HCT116 (cell line): Measurements from ENCODE around the gene PCNT. TPM values are rescaled to one million over a fixed set of nuclear protein-coding genes. Genes with fewer than 3 reads are reported as not detected.

Source experiments
- ATAC-seq: fragments of 200-7000 bp; cut with Tn5 transposase; 2 replicates; pipeline ENCODE4 v1.9.1; 2020; ENCODE audit warnings: mild to moderate bottlenecking, moderate library complexity
- BruUV-seq: library from RNA; stranded (reverse); fragments of 400-500 nt; replicated peaks from 2 replicates; lab custom pipeline; 2021; lab: Mats Ljungman, UMichigan
- CTCF ChIA-PET: fragments of 300-600 bp; sonication (Branson Sonifier 250); formaldehyde crosslinking; loops from one replicate; lab custom pipeline; 2021; ENCODE audit warnings: antibody characterized with exemption; lab: Charles Lee
- POLR2A ChIA-PET: fragments of 300-600, 350-600 bp; sonication (Branson Sonifier 250); formaldehyde crosslinking; loops from one replicate; lab custom pipeline; 2021; ENCODE audit warnings: antibody characterized with exemption; lab: Charles Lee
- RAD21 ChIA-PET, 2 experiments: fragments of 300-600 bp; sonication (Branson Sonifier 250); formaldehyde crosslinking; loops; one replicate each; lab custom pipeline; 2023; ENCODE audit warnings: low total read pairs in 2 of 2; ENCODE audit not compliant: uncharacterized antibody in 2 of 2, unreplicated experiment in 2 of 2, low non-redundant PET in 1 of 2; lab: Charles Lee
- DNase-seq: peaks from one replicate; pipeline ENCODE4 v3.0.0-alpha.2; 2010; ENCODE audit warnings: low read depth, low spot score
- H2AFZ ChIP-seq: fragments of 200-600 bp; shearing (Covaris generic), sonication (generic); 2 replicates; pipeline ENCODE4 v1.6.1; 2017; ENCODE audit warnings: low read depth, mixed run types, mixed read lengths, antibody characterized with exemption, low read length; ENCODE audit not compliant: poor library complexity, severe bottlenecking
- H3K27ac ChIP-seq: 2 replicates; pipeline ENCODE4 v1.5.1; 2012; ENCODE audit warnings: low read depth, low read length
- H3K27me3 ChIP-seq: fragments of 200-600 bp; sonication (generic); 2 replicates; pipeline ENCODE4 v1.6.1; 2016; ENCODE audit warnings: mixed run types, low read length, mixed read lengths; ENCODE audit not compliant: insufficient read depth
- H3K36me3 ChIP-seq, 2 experiments: fragments of 200-500 bp in 1 of 2; fragments of 200-600 bp in 1 of 2; sonication (Bioruptor generic) in 1 of 2; sonication (generic) in 1 of 2; 2 replicates each; pipeline versions ENCODE4 v1.5.1 to v1.6.1; 2014 to 2016; ENCODE audit warnings: low read length in 2 of 2, inconsistent platforms in 1 of 2, mixed read lengths in 1 of 2, mixed run types in 1 of 2; ENCODE audit not compliant: insufficient read depth in 2 of 2, control insufficient read depth in 1 of 2
- H3K4me1 ChIP-seq, 2 experiments: fragments of 200-600 bp in 1 of 2; sonication (generic) in 1 of 2; 2 replicates each; pipeline versions ENCODE4 v1.5.1 to v1.6.1; 2012 to 2017; ENCODE audit warnings: low read length in 2 of 2, inconsistent platforms in 1 of 2, mild to moderate bottlenecking in 1 of 2, mixed read lengths in 1 of 2, mixed run types in 1 of 2, moderate library complexity in 1 of 2; ENCODE audit not compliant: insufficient read depth in 2 of 2, control insufficient read depth in 1 of 2
- H3K4me2 ChIP-seq: fragments of 200-600 bp; sonication (generic); 2 replicates; pipeline ENCODE4 v1.6.1; 2017; ENCODE audit warnings: mixed run types, low read length, mixed read lengths
- H3K4me3 ChIP-seq, 2 experiments: fragments of 200-600 bp in 1 of 2; sonication (generic) in 1 of 2; replicated peaks in 1 of 2; 2 replicates each; pipeline ENCODE4 v1.5.1; 2011 to 2016; ENCODE audit warnings: low read length in 2 of 2, control low read depth in 1 of 2, low read depth in 1 of 2, mild to moderate bottlenecking in 1 of 2, mixed read lengths in 1 of 2, mixed run types in 1 of 2
- H3K79me2 ChIP-seq: fragments of 200-600 bp; sonication (generic); 2 replicates; pipeline ENCODE4 v1.6.1; 2017; ENCODE audit warnings: mild to moderate bottlenecking, mixed run types, low read length, moderate library complexity, mixed read lengths; ENCODE audit not compliant: insufficient read depth
- H3K9ac ChIP-seq: fragments of 200-600 bp; sonication (generic); 2 replicates; pipeline ENCODE4 v1.6.1; 2016; ENCODE audit warnings: low read length, mixed read lengths
- H3K9me2 ChIP-seq: fragments of 200-600 bp; sonication (generic), shearing (Covaris generic); 2 replicates; pipeline ENCODE4 v1.6.1; 2017; ENCODE audit warnings: mixed run types, mild to moderate bottlenecking, moderate library complexity; ENCODE audit not compliant: insufficient read depth
- H3K9me3 ChIP-seq, 2 experiments: fragments of 200-500 bp in 1 of 2; fragments of 200-600 bp in 1 of 2; sonication (Bioruptor generic) in 1 of 2; sonication (generic) in 1 of 2; 2 replicates each; pipeline ENCODE4 v1.6.1; 2014 to 2017; ENCODE audit warnings: low read length in 2 of 2, mixed read lengths in 2 of 2, inconsistent platforms in 1 of 2, low read depth in 1 of 2, mild to moderate bottlenecking in 1 of 2, mixed run types in 1 of 2, moderate library complexity in 1 of 2; ENCODE audit not compliant: control insufficient read depth in 1 of 2, insufficient read depth in 1 of 2
- H4K20me1 ChIP-seq: fragments of 200-600 bp; sonication (generic), shearing (Covaris generic); 2 replicates; pipeline ENCODE4 v1.6.1; 2017; ENCODE audit warnings: mixed run types, mild to moderate bottlenecking, moderate library complexity; ENCODE audit not compliant: insufficient read depth
- CBX3 ChIP-seq: IDR thresholded peaks from 2 replicates; pipeline ENCODE4 v1.6.1; 2012; ENCODE audit warnings: low read depth
- CEBPB ChIP-seq: IDR thresholded peaks from 2 replicates; pipeline ENCODE4 v1.6.1; 2012; ENCODE audit warnings: low read depth
- EGR1 ChIP-seq: IDR thresholded peaks from 2 replicates; pipeline ENCODE4 v1.6.1; 2012; ENCODE audit warnings: low read depth
- ELF1 ChIP-seq: IDR thresholded peaks from 2 replicates; pipeline ENCODE4 v1.6.1; 2012; ENCODE audit warnings: low read depth, borderline replicate concordance
- EZH2 ChIP-seq: fragments of 200-600 bp; sonication (generic); IDR thresholded peaks from 2 replicates; pipeline ENCODE4 v1.6.1; 2017; ENCODE audit warnings: antibody characterized with exemption, mixed run types
- EZH2phosphoT487 ChIP-seq: fragments of 200-600 bp; IDR thresholded peaks from 2 replicates; pipeline ENCODE4 v1.6.1; 2018; ENCODE audit warnings: antibody characterized with exemption, borderline replicate concordance
- JUND ChIP-seq: IDR thresholded peaks from 2 replicates; pipeline ENCODE4 v1.6.1; 2012
- POLR2A ChIP-seq: IDR thresholded peaks from 2 replicates; pipeline ENCODE4 v1.7.0; 2011; ENCODE audit warnings: borderline replicate concordance; ENCODE audit not compliant: insufficient read depth, insufficient read length; ENCODE audit errors: extremely low read depth
- POLR2AphosphoS5 ChIP-seq: IDR thresholded peaks from 2 replicates; pipeline ENCODE4 v1.6.1; 2011; ENCODE audit warnings: mild to moderate bottlenecking, low read depth, low read length, moderate library complexity
- RAD21 ChIP-seq: IDR thresholded peaks from 2 replicates; pipeline ENCODE4 v1.6.1; 2012; ENCODE audit warnings: low read depth, mild to moderate bottlenecking
- SIN3A ChIP-seq: IDR thresholded peaks from 2 replicates; pipeline ENCODE4 v1.6.1; 2012; ENCODE audit warnings: low read depth
- SRF ChIP-seq: IDR thresholded peaks from 2 replicates; pipeline ENCODE4 v1.6.1; 2012; ENCODE audit warnings: low read depth
- TCF7L2 ChIP-seq: IDR thresholded peaks from 2 replicates; pipeline ENCODE4 v1.7.0; 2011; ENCODE audit warnings: borderline replicate concordance, inconsistent platforms; ENCODE audit not compliant: insufficient read depth, insufficient read length; ENCODE audit errors: extremely low read depth
- YY1 ChIP-seq: IDR thresholded peaks from 2 replicates; pipeline ENCODE4 v1.6.1; 2011; ENCODE audit warnings: low read length, low read depth, moderate library complexity, mild to moderate bottlenecking; ENCODE audit not compliant: insufficient replicate concordance; ENCODE audit errors: extremely low read depth
- ZFX ChIP-seq: fragments of 450-650 bp; IDR thresholded peaks from 2 replicates; pipeline ENCODE4 v1.6.1; 2017
- ZNF274 ChIP-seq: fragments of 200-500 bp; sonication (Bioruptor generic); IDR thresholded peaks from 2 replicates; pipeline ENCODE4 v1.6.1; 2014; ENCODE audit warnings: mild to moderate bottlenecking, low read depth, low read length, inconsistent platforms
- intact Hi-C: fragments of 100-400 bp; cut with micrococcal nuclease; formaldehyde crosslinking; loops from 2 replicates; pipeline ENCODE4 v1.10.0; 2022
- total RNA-seq: library from RNA; stranded (reverse); gene quantifications from one replicate; pipeline ENCODE4 v1.2.1, GENCODE V29; 2021; ENCODE audit not compliant: unreplicated experiment
- TF ChIP-seq, protein P1 (sequence below), 3 experiments: fragments of 200-600 bp in 1 of 3; sonication (generic) in 1 of 3; IDR thresholded peaks in 2 of 3; conservative IDR thresholded peaks in 1 of 3; 2 replicates each; pipeline ENCODE4 v1.5.1; 2012 to 2017; ENCODE audit warnings: low read depth in 2 of 3, low read length in 2 of 3, antibody characterized with exemption in 1 of 3, borderline replicate concordance in 1 of 3, control low read depth in 1 of 3, mild to moderate bottlenecking in 1 of 3, mixed read lengths in 1 of 3, mixed run types in 1 of 3, moderate library complexity in 1 of 3; ENCODE audit not compliant: insufficient read depth in 1 of 3
- TF ChIP-seq, protein P2 (sequence below): IDR thresholded peaks from 2 replicates; pipeline ENCODE4 v1.6.1; 2011; ENCODE audit warnings: mild to moderate bottlenecking, low read length, moderate library complexity; ENCODE audit not compliant: insufficient replicate concordance; ENCODE audit errors: extremely low read depth
- TF ChIP-seq, protein P3 (sequence below): IDR thresholded peaks from 2 replicates; pipeline ENCODE4 v1.6.1; 2012
- TF ChIP-seq, protein P4 (sequence below): IDR thresholded peaks from 2 replicates; pipeline ENCODE4 v1.6.1; 2012; ENCODE audit warnings: low read depth

The PCNT gene
- total RNA-seq, 1 experiment from 2014 or later, result 43.6 TPM

DNA sequence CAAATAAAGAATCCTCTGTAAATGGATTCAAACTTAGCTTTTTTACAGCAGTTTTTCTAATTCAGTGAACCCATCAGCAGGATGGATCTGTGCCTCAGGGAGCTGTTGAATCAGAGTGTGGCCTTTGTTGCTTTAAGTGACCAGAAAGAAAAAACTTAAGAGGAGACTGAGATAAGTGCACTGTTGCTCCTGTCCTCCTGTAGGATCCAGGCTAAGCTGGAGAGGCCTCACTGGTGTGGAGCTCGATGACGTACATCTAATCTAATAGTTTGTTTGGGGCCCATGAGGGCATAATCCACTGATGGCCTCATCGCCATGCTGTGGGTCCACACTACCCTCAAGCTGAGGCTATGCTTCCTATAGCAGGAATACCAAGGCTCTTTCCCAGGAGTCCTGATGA, 145.3 kb downstream of the PCNT start:
- H3K9me3 ChIP-seq, result no peaks in the 10 kb centered on the region
- H3K4me1 ChIP-seq, result no peaks in the 10 kb centered on the region
- BruUV-seq, result no TSS peak
- no peaks in the 10 kb centered on the region; a peak in 1 of 4 replicates for H3K36me3 ChIP-seq
- H3K27me3 ChIP-seq, result no peaks in the 10 kb centered on the region
- RAD21 ChIA-PET, result no interaction called here
- H3K79me2 ChIP-seq, result peaks cover 30% of the 10 kb centered on the region
- POLR2A ChIA-PET, result no interaction called here
- no peak overlapping the region for H3K4me3 ChIP-seq
- TF ChIP-seq ELF1, result no peak
- no peak for TF ChIP-seq EZH2phosphoT487
- TF ChIP-seq SRF, result no peak
- no peak for TF ChIP-seq TCF7L2
- TF ChIP-seq ZNF274, result no peak
- TF ChIP-seq, protein P1, sequence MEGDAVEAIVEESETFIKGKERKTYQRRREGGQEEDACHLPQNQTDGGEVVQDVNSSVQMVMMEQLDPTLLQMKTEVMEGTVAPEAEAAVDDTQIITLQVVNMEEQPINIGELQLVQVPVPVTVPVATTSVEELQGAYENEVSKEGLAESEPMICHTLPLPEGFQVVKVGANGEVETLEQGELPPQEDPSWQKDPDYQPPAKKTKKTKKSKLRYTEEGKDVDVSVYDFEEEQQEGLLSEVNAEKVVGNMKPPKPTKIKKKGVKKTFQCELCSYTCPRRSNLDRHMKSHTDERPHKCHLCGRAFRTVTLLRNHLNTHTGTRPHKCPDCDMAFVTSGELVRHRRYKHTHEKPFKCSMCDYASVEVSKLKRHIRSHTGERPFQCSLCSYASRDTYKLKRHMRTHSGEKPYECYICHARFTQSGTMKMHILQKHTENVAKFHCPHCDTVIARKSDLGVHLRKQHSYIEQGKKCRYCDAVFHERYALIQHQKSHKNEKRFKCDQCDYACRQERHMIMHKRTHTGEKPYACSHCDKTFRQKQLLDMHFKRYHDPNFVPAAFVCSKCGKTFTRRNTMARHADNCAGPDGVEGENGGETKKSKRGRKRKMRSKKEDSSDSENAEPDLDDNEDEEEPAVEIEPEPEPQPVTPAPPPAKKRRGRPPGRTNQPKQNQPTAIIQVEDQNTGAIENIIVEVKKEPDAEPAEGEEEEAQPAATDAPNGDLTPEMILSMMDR (IDR thresholded peaks at IDR 0.05 in 2 of 3, conservative IDR thresholded peaks at IDR 0.05 in 1 of 3; ENCODE audit: borderline replicate concordance in 1 of 3, insufficient read depth in 1 of 3, low read depth in 2 of 3, low read length in 2 of 3), result no peak
- no peak for TF ChIP-seq POLR2AphosphoS5
- no peak for TF ChIP-seq EZH2
- TF ChIP-seq, protein P2, sequence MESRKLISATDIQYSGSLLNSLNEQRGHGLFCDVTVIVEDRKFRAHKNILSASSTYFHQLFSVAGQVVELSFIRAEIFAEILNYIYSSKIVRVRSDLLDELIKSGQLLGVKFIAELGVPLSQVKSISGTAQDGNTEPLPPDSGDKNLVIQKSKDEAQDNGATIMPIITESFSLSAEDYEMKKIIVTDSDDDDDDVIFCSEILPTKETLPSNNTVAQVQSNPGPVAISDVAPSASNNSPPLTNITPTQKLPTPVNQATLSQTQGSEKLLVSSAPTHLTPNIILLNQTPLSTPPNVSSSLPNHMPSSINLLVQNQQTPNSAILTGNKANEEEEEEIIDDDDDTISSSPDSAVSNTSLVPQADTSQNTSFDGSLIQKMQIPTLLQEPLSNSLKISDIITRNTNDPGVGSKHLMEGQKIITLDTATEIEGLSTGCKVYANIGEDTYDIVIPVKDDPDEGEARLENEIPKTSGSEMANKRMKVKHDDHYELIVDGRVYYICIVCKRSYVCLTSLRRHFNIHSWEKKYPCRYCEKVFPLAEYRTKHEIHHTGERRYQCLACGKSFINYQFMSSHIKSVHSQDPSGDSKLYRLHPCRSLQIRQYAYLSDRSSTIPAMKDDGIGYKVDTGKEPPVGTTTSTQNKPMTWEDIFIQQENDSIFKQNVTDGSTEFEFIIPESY, result no peak
- no peak for TF ChIP-seq POLR2A
- no peak for TF ChIP-seq EGR1
- TF ChIP-seq, protein P3, sequence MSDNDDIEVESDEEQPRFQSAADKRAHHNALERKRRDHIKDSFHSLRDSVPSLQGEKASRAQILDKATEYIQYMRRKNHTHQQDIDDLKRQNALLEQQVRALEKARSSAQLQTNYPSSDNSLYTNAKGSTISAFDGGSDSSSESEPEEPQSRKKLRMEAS, result no peak
- TF ChIP-seq CBX3, result no peak
- TF ChIP-seq YY1, result no peak
- TF ChIP-seq RAD21, result no peak
- no peak for TF ChIP-seq CEBPB
- TF ChIP-seq, protein P4, sequence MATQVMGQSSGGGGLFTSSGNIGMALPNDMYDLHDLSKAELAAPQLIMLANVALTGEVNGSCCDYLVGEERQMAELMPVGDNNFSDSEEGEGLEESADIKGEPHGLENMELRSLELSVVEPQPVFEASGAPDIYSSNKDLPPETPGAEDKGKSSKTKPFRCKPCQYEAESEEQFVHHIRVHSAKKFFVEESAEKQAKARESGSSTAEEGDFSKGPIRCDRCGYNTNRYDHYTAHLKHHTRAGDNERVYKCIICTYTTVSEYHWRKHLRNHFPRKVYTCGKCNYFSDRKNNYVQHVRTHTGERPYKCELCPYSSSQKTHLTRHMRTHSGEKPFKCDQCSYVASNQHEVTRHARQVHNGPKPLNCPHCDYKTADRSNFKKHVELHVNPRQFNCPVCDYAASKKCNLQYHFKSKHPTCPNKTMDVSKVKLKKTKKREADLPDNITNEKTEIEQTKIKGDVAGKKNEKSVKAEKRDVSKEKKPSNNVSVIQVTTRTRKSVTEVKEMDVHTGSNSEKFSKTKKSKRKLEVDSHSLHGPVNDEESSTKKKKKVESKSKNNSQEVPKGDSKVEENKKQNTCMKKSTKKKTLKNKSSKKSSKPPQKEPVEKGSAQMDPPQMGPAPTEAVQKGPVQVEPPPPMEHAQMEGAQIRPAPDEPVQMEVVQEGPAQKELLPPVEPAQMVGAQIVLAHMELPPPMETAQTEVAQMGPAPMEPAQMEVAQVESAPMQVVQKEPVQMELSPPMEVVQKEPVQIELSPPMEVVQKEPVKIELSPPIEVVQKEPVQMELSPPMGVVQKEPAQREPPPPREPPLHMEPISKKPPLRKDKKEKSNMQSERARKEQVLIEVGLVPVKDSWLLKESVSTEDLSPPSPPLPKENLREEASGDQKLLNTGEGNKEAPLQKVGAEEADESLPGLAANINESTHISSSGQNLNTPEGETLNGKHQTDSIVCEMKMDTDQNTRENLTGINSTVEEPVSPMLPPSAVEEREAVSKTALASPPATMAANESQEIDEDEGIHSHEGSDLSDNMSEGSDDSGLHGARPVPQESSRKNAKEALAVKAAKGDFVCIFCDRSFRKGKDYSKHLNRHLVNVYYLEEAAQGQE, result no peak
- no peak for TF ChIP-seq ZFX
- no peak for TF ChIP-seq JUND
- no peak for TF ChIP-seq SIN3A
- DNase-seq, result no peak
- H2AFZ ChIP-seq, result no peak overlapping the region
- no peaks in the 10 kb centered on the region for H3K9me2 ChIP-seq
- ATAC-seq, result no peak
- H4K20me1 ChIP-seq, result no peaks in the 10 kb centered on the region
- H3K27ac ChIP-seq, result no peak overlapping the region
- no peak overlapping the region for H3K4me2 ChIP-seq
- H3K9ac ChIP-seq, result no peak overlapping the region
- CTCF ChIA-PET, result no interaction called here
- intact Hi-C loops, result no loop called here
